Measurements from ENCODE around the gene DES.

The DES gene

GRCh38 chr2:219474285-219475060, 56.3 kb downstream of the DES start:
- DNase-seq (ENCODE audit: low spot score) = no peak

GRCh38 chr2:219475278-219475677, 57.1 kb downstream of the DES start:
- no peak for DNase-seq (ENCODE audit: low spot score)

- DNase-seq (ENCODE audit: low spot score) = peak; percentile 59
These were observed 57.8 kb downstream of the DES start for GRCh38 chr2:219475697-219476651.
